ENCODE data around the gene ARSJ.

The ARSJ gene

GRCh38 chr4:113982181-113982580 is 2.7 kb upstream of the ARSJ start:
- no peak for DNase-seq

- DNase-seq, result no peak
Observed at GRCh38 chr4:113981591-113981990, 2.1 kb upstream of the ARSJ start.

GRCh38 chr4:113979905-113980615 is 613 bp upstream of the ARSJ start:
- no peak for DNase-seq

- no peak for DNase-seq
Observed at GRCh38 chr4:113978561-113979147, 793 bp downstream of the ARSJ start.

GRCh38 chr4:113978105-113978504 is 1.3 kb downstream of the ARSJ start:
- DNase-seq, result no peak

- DNase-seq, result no peak
Observed at GRCh38 chr4:113977526-113977855, 2.0 kb downstream of the ARSJ start.

GRCh38 chr4:113976741-113977525 is 2.5 kb downstream of the ARSJ start:
- no peak for DNase-seq

GRCh38 chr4:113975578-113975977 is 3.9 kb downstream of the ARSJ start:
- DNase-seq, result no peak

GRCh38 chr4:113974467-113974866 is 5.0 kb downstream of the ARSJ start:
- no peak for DNase-seq

- no peak for DNase-seq
Observed at GRCh38 chr4:113973345-113973744, 6.1 kb downstream of the ARSJ start.

GRCh38 chr4:113972781-113973180 is 6.7 kb downstream of the ARSJ start:
- no peak for DNase-seq

GRCh38 chr4:113971706-113972360 is 7.6 kb downstream of the ARSJ start:
- no peak for DNase-seq

- DNase-seq, result no peak
Observed at GRCh38 chr4:113969709-113970334, 9.6 kb downstream of the ARSJ start.

GRCh38 chr4:113968473-113968872 is 11.0 kb downstream of the ARSJ start:
- no peak for DNase-seq

GRCh38 chr4:113967687-113968086 is 11.8 kb downstream of the ARSJ start:
- DNase-seq, result no peak

- DNase-seq, result no peak
Observed at GRCh38 chr4:113962719-113963265, 16.7 kb downstream of the ARSJ start.

- no peak for DNase-seq
Observed at GRCh38 chr4:113962016-113962347, 17.5 kb downstream of the ARSJ start.

- DNase-seq, result no peak
Observed at GRCh38 chr4:113960684-113961321, 18.6 kb downstream of the ARSJ start.

GRCh38 chr4:113959539-113959937 is 19.9 kb downstream of the ARSJ start:
- DNase-seq, result no peak

- DNase-seq, result peak; percentile 19
Observed at GRCh38 chr4:113958766-113959538, 20.5 kb downstream of the ARSJ start.

GRCh38 chr4:113957956-113958355 is 21.5 kb downstream of the ARSJ start:
- no peak for DNase-seq

GRCh38 chr4:113955948-113956347 is 23.5 kb downstream of the ARSJ start:
- no peak for DNase-seq

All from NCI-H510A (cell line).